Measurements from ENCODE around the gene MAG. TPM values are rescaled to one million over a fixed set of nuclear protein-coding genes. Genes with fewer than 3 reads are reported as not detected.

Gene MAG
- total and polyA plus RNA-seq, 9 of the 15 experiments (the other 6 are each of a cell fraction or from before 2014, with no cell fraction given): 0.11 to 10.0 (median 1.6) TPM

DNA sequence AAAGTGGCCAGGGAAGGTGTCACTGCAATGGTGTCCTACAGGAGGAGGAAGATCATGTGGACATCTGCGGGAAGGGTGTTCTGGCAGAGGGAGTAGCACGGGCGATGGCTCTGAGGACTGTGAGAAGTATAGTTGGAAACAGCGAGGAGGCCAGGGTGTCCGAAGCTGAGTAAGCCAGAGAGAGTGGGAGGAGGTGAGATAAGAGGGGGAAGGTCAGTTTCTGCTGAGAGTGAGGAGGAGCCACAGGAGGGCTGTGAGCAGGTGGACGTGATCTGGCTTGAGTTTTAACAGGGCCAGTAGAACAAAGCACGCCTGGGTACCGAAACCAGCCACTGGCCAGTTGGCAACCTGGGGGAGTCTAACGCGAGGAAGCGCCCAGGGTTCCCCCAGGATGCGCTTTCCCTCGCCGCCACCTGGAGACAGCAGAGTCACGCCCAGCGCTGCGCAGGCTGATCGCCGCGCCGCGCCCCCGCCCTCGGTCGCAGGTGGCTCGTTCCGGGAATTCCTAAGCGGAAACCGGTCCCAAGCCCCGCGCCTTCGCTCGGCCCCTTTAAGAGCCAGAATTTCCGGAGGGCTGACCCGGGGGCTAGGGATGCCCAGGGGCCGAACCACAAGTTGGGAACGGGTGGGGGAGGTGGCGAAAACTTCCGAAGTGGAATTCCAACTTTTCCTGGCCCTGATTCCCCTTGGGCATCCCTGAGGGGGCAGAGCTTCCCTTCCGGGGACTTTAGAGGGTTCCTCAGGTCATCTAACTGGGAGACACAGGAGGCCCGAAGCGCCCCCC, 44.2 kb upstream of the MAG start (continued):
- TF ChIP-seq FOXM1 (IDR thresholded peaks at IDR 0.05; ENCODE audit: low read depth) (peak; percentile 95), FOXM1 (CRISPR knock-in tag; IDR thresholded peaks at IDR 0.05; ENCODE audit: low read depth) (no peak), SRSF7 (optimal IDR thresholded peaks at IDR 0.05; ENCODE audit: low read depth, low read length) (no peak), BRD9 (IDR thresholded peaks at IDR 0.05; ENCODE audit: low read depth, partially characterized antibody) (peak; percentile 33), ZNF589 (CRISPR knock-in tag; IDR thresholded peaks at IDR 0.05; ENCODE audit: low read depth) (peak; percentile 19; the same call in 1 of the 2 replicates), ARID1B (IDR thresholded peaks at IDR 0.05) (peak; percentile 81), ILF3 (IDR thresholded peaks at IDR 0.05; ENCODE audit: borderline replicate concordance) (no peak), KAT2B (IDR thresholded peaks at IDR 0.05; ENCODE audit: low read depth, low read length) (no peak), ZFX (CRISPR knock-in tag; IDR thresholded peaks at IDR 0.05) (no peak; the same call in 1 of the 2 replicates), POLR2H (tag; IDR thresholded peaks at IDR 0.05; ENCODE audit: low read depth) (no peak), ZNF707 (CRISPR knock-in tag; conservative IDR thresholded peaks at IDR 0.05) (no peak), TRIM28 (IDR thresholded peaks at IDR 0.05) (peak; percentile 88; the same call in 1 of the 2 replicates), BCL6 (CRISPR knock-in tag; IDR thresholded peaks at IDR 0.05) (no peak), EP300 (IDR thresholded peaks at IDR 0.05; ENCODE audit: low read length) (peak; percentile 42), KAT7 (CRISPR knock-in tag; IDR thresholded peaks at IDR 0.05; ENCODE audit: borderline replicate concordance) (peak; percentile 14; the same call in 1 of the 2 replicates), ZNF586 (CRISPR knock-in tag; conservative IDR thresholded peaks at IDR 0.05) (no peak), NCOA1 (IDR thresholded peaks at IDR 0.05; ENCODE audit: low read depth) (0 out of 2 replicates have a peak, but pooled peaks have one; percentile 45), ILK (tag; IDR thresholded peaks at IDR 0.05; ENCODE audit: borderline replicate concordance, low read depth) (no peak), ZNF354B (CRISPR knock-in tag; IDR thresholded peaks at IDR 0.05) (no peak), SNIP1 (IDR thresholded peaks at IDR 0.05; ENCODE audit: low read depth) (0 out of 2 replicates have a peak, but pooled peaks have one; percentile 22), MEIS2 (IDR thresholded peaks at IDR 0.05; ENCODE audit: partially characterized antibody) (peak; percentile 43), PHB2 (IDR thresholded peaks at IDR 0.05; ENCODE audit: low read depth) (no peak), CBX3 (IDR thresholded peaks at IDR 0.05; ENCODE audit: borderline replicate concordance in 1 of 2, low read length in 2 of 2) (peak in 1 of 2 experiments; percentile 97; a peak in 2 of 3 replicates), ZNF77 (CRISPR knock-in tag; IDR thresholded peaks at IDR 0.05) (no peak)
- TF ChIP-seq, protein P1, sequence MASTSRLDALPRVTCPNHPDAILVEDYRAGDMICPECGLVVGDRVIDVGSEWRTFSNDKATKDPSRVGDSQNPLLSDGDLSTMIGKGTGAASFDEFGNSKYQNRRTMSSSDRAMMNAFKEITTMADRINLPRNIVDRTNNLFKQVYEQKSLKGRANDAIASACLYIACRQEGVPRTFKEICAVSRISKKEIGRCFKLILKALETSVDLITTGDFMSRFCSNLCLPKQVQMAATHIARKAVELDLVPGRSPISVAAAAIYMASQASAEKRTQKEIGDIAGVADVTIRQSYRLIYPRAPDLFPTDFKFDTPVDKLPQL (IDR thresholded peaks at IDR 0.05; ENCODE audit: extremely low read depth, insufficient read length): no peak
- TF ChIP-seq, protein P2, sequence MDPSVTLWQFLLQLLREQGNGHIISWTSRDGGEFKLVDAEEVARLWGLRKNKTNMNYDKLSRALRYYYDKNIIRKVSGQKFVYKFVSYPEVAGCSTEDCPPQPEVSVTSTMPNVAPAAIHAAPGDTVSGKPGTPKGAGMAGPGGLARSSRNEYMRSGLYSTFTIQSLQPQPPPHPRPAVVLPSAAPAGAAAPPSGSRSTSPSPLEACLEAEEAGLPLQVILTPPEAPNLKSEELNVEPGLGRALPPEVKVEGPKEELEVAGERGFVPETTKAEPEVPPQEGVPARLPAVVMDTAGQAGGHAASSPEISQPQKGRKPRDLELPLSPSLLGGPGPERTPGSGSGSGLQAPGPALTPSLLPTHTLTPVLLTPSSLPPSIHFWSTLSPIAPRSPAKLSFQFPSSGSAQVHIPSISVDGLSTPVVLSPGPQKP (CRISPR knock-in tag; IDR thresholded peaks at IDR 0.05): no peak
- TF ChIP-seq, protein P3, sequence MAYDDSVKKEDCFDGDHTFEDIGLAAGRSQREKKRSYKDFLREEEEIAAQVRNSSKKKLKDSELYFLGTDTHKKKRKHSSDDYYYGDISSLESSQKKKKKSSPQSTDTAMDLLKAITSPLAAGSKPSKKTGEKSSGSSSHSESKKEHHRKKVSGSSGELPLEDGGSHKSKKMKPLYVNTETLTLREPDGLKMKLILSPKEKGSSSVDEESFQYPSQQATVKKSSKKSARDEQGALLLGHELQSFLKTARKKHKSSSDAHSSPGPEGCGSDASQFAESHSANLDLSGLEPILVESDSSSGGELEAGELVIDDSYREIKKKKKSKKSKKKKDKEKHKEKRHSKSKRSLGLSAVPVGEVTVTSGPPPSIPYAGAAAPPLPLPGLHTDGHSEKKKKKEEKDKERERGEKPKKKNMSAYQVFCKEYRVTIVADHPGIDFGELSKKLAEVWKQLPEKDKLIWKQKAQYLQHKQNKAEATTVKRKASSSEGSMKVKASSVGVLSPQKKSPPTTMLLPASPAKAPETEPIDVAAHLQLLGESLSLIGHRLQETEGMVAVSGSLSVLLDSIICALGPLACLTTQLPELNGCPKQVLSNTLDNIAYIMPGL (CRISPR knock-in tag; IDR thresholded peaks at IDR 0.05): no peak

All from K562 (cell line).